Upper lobe of right lung (tissue), 1 donor: ENCODE measurements around the gene HSD3B2. TPM values are rescaled to one million over a fixed set of nuclear protein-coding genes. Genes with fewer than 3 reads are reported as not detected.
"Not testable (repeated sequence)": the region's sequence is repeated elsewhere in the genome, so short reads cannot be mapped to it uniquely, and the experiment has no call there.

ENCODE experiments used
- ATAC-seq: fragments of 200-7000 bp; cut with Tn5 transposase; one replicate; pipeline ENCODE4 v1.9.1; 2020; ENCODE audit warnings: mild to moderate bottlenecking, moderate library complexity
- DNase-seq: peaks from one replicate; pipeline ENCODE4 v3.0.0-alpha.2; 2020
- H3K27ac ChIP-seq: fragments of 200-600 bp; one replicate; pipeline ENCODE4 v1.8.0; 2022
- H3K27me3 ChIP-seq: fragments of 200-600 bp; one replicate; pipeline ENCODE4 v1.8.0; 2022; ENCODE audit warnings: mild to moderate bottlenecking
- H3K36me3 ChIP-seq: fragments of 200-600 bp; one replicate; pipeline ENCODE4 v1.8.0; 2022
- H3K4me1 ChIP-seq: fragments of 200-600 bp; one replicate; pipeline ENCODE4 v1.8.0; 2022
- H3K4me3 ChIP-seq: fragments of 200-600 bp; one replicate; pipeline ENCODE4 v1.8.0; 2022; ENCODE audit warnings: mild to moderate bottlenecking
- H3K9me3 ChIP-seq: fragments of 200-600 bp; one replicate; pipeline ENCODE4 v1.8.0; 2022
- CTCF ChIP-seq: fragments of 200-600 bp; IDR thresholded peaks from one replicate; pipeline ENCODE4 v1.8.0; 2022; ENCODE audit warnings: antibody characterized with exemption
- intact Hi-C: fragments of 100-400 bp; cut with DNase I; formaldehyde crosslinking; loops from one replicate; pipeline ENCODE4 v1.11.0; 2022
- total RNA-seq: library from RNA; stranded (reverse); fragmentation: NEBNext Ultra II Directional; extraction: Animal tissue kit (Norgen Biotek cat#: 25700); gene quantifications from one replicate; pipeline ENCODE4 v1.2.1, GENCODE V29; 2021
- donor health status: DM: no; HTN: yes; CAD: no; lungs with severe emphysema.

HSD3B2 gene
- total RNA-seq, 1 donor from 2014 or later = not detected

- no peak for TF ChIP-seq CTCF
- intact Hi-C loops = no loop called here
- H3K4me3 ChIP-seq = no peak overlapping the region
- H3K4me1 ChIP-seq = no peaks in the 10 kb centered on the region
- H3K36me3 ChIP-seq = no peaks in the 10 kb centered on the region
- H3K27ac ChIP-seq = no peak overlapping the region
- no peak for DNase-seq
- no peak for ATAC-seq
- no peaks in the 10 kb centered on the region for H3K9me3 ChIP-seq
- H3K27me3 ChIP-seq = no peaks in the 10 kb centered on the region
Measured at GRCh38 chr1:119376594-119376993, 38.4 kb upstream of the HSD3B2 start.

DNA sequence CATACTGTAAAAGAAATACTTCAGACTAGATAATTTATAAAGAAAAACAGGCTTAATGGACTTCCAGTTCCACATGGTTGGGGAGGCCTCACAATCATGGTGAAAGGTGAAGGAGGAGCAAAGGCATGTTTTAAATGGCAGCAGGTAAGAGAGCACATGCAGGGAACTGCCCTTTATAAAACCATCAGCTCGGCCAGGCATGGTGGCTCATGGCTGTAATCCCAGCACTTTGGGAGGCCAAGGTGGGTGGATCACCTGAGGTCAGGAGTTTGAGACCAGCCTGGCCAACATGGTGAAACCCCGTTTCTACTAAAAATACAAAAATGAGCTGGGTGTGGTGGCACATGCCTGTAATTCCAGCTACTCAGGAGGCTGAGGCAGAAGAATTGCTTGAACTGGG lies 37.4 kb upstream of the HSD3B2 start:
- H3K9me3 ChIP-seq, H3K36me3 ChIP-seq, DNase-seq, H3K4me3 ChIP-seq, H3K27ac ChIP-seq, H3K4me1 ChIP-seq, H3K27me3 ChIP-seq, intact Hi-C loops, ATAC-seq: not testable (repeated sequence)

GRCh38 chr1:119379117-119379516 lies 35.8 kb upstream of the HSD3B2 start:
- no peak for TF ChIP-seq CTCF
- intact Hi-C loops = no loop called here
- Histone ChIP-seq H3K36me3 (no peaks in the 10 kb centered on the region), H3K27me3 (no peaks in the 10 kb centered on the region), H3K27ac (no peak overlapping the region), H3K9me3 (no peaks in the 10 kb centered on the region), H3K4me1 (no peaks in the 10 kb centered on the region), H3K4me3 (no peak overlapping the region)
- ATAC-seq = no peak
- DNase-seq = no peak

GRCh38 chr1:119380304-119380703 lies 34.6 kb upstream of the HSD3B2 start:
- ATAC-seq = no peak
- no peaks in the 10 kb centered on the region for H3K9me3 ChIP-seq
- DNase-seq = no peak
- no peaks in the 10 kb centered on the region for H3K36me3 ChIP-seq
- intact Hi-C loops = no loop called here
- H3K27me3 ChIP-seq = no peaks in the 10 kb centered on the region
- no peak overlapping the region for H3K4me3 ChIP-seq
- no peaks in the 10 kb centered on the region for H3K4me1 ChIP-seq
- no peak overlapping the region for H3K27ac ChIP-seq
- TF ChIP-seq CTCF = no peak

GRCh38 chr1:119380983-119381662 lies 33.8 kb upstream of the HSD3B2 start:
- Histone ChIP-seq H3K27me3 (no peaks in the 10 kb centered on the region), H3K4me1 (no peaks in the 10 kb centered on the region), H3K36me3 (no peaks in the 10 kb centered on the region), H3K4me3 (no peak overlapping the region), H3K27ac (no peak overlapping the region), H3K9me3 (no peaks in the 10 kb centered on the region)
- DNase-seq = no peak
- ATAC-seq = no peak
- intact Hi-C loops = no loop called here
- TF ChIP-seq CTCF = no peak

- Histone ChIP-seq H3K27me3 (no peaks in the 10 kb centered on the region), H3K4me3 (no peak overlapping the region), H3K27ac (no peak overlapping the region), H3K9me3 (no peaks in the 10 kb centered on the region), H3K36me3 (no peaks in the 10 kb centered on the region), H3K4me1 (no peaks in the 10 kb centered on the region)
- ATAC-seq (no peak), DNase-seq (no peak)
- TF ChIP-seq CTCF = no peak
- intact Hi-C loops = no loop called here
Measured at GRCh38 chr1:119384591-119384990, 30.4 kb upstream of the HSD3B2 start.
